Gastrocnemius medialis (tissue), 4 donors: ENCODE results near the gene CACNA1G.

Source experiments
- CTCF ChIP-seq, 5 experiments: fragments of 450-650 bp in 3 of 5; fragments of 200-600 bp in 2 of 5; sonication (generic) in 2 of 5; IDR thresholded peaks in 4 of 5; conservative IDR thresholded peaks in 1 of 5; 1 replicate in 4 of 5; 2 replicates in 1 of 5; pipeline ENCODE4 v1.5.1; 2016 to 2019; ENCODE audit warnings: antibody characterized with exemption in 5 of 5, mild to moderate bottlenecking in 3 of 5, moderate library complexity in 3 of 5
- POLR2A ChIP-seq, 2 donors: fragments of 450-650 bp; IDR thresholded peaks; one replicate each; pipeline ENCODE4 v1.6.1; 2017; ENCODE audit warnings: antibody characterized with exemption in 2 of 2, mild to moderate bottlenecking in 2 of 2, moderate library complexity in 2 of 2

GRCh38 chr17:50511058-50511457, 49.5 kb upstream of the CACNA1G start:
- no peak for TF ChIP-seq POLR2A (IDR thresholded peaks at IDR 0.05)
- no peak for TF ChIP-seq CTCF (IDR thresholded peaks at IDR 0.05 in 4 of 5, conservative IDR thresholded peaks at IDR 0.05 in 1 of 5)
